H1 (cell line): Measurements from ENCODE around the gene BIN2.

Experiments used
- ASH2L ChIP-seq: fragments of 200-600, 300-600 bp; sonication (generic); IDR thresholded peaks from one replicate; pipeline ENCODE4 v1.7.1; 2017; ENCODE audit warnings: low read length
- ATF3 ChIP-seq: IDR thresholded peaks from 2 replicates; pipeline ENCODE4 v1.6.1; 2011; ENCODE audit warnings: low read depth, mild to moderate bottlenecking, low read length; ENCODE audit not compliant: insufficient read depth
- CHD2 ChIP-seq: IDR thresholded peaks from 2 replicates; pipeline ENCODE4 v1.6.1; 2012; ENCODE audit warnings: low read length, improper control_type of control experiment
- RNF2 ChIP-seq: fragments of 200-900, 300-1000 bp; sonication (generic); IDR thresholded peaks from 2 replicates; pipeline ENCODE4 v1.7.1; 2016; ENCODE audit warnings: borderline replicate concordance, low read depth, mild to moderate bottlenecking, antibody characterized with exemption, low read length; ENCODE audit not compliant: poor library complexity, severe bottlenecking; ENCODE audit errors: missing control alignments

- TF ChIP-seq CHD2 (no peak), ATF3 (no peak), ASH2L (no peak), RNF2 (no peak)
Observed at GRCh38 chr12:51245476-51246253, 78.3 kb downstream of the BIN2 start.
